T follicular helper cell (primary cell): ENCODE results near the gene P3H3.

ENCODE experiments used
- DNase-seq: peaks from one replicate; pipeline ENCODE4 v3.0.0-alpha.2; 2020; ENCODE audit warnings: low read depth

The P3H3 gene

GRCh38 chr12:6826125-6826733 lies 2.0 kb upstream of the P3H3 start:
- DNase-seq = no peak

- DNase-seq = no peak
Observed at GRCh38 chr12:6826734-6827436, 1.3 kb upstream of the P3H3 start.

GRCh38 chr12:6827437-6827911 lies 733 bp upstream of the P3H3 start:
- no peak for DNase-seq

- no peak for DNase-seq
Observed at GRCh38 chr12:6828781-6829535, 751 bp downstream of the P3H3 start.

- DNase-seq = no peak
Observed at GRCh38 chr12:6829536-6830220, 1.5 kb downstream of the P3H3 start.

GRCh38 chr12:6830286-6830890 lies 2.2 kb downstream of the P3H3 start:
- no peak for DNase-seq

- DNase-seq = no peak
Observed at GRCh38 chr12:6830999-6831398, 2.8 kb downstream of the P3H3 start.

- DNase-seq = no peak
Observed at GRCh38 chr12:6831450-6831995, 3.3 kb downstream of the P3H3 start.

- DNase-seq = no peak
Observed at GRCh38 chr12:6832125-6832524, 3.9 kb downstream of the P3H3 start.

GRCh38 chr12:6833189-6833890 lies 5.1 kb downstream of the P3H3 start:
- no peak for DNase-seq

- DNase-seq = no peak
Observed at GRCh38 chr12:6834254-6834653, 6.0 kb downstream of the P3H3 start.

- no peak for DNase-seq
Observed at GRCh38 chr12:6834873-6835272, 6.7 kb downstream of the P3H3 start.

GRCh38 chr12:6836851-6837250 lies 8.6 kb downstream of the P3H3 start:
- no peak for DNase-seq

- no peak for DNase-seq
Observed at GRCh38 chr12:6837370-6838060, 9.3 kb downstream of the P3H3 start.

GRCh38 chr12:6838854-6839253 lies 10.6 kb downstream of the P3H3 start:
- no peak for DNase-seq

- DNase-seq = no peak
Observed at GRCh38 chr12:6839482-6840201, 11.4 kb downstream of the P3H3 start.

GRCh38 chr12:6840330-6840729 lies 12.1 kb downstream of the P3H3 start:
- DNase-seq = no peak

- no peak for DNase-seq
Observed at GRCh38 chr12:6840761-6841515, 12.7 kb downstream of the P3H3 start, which contains the start of gene GNB3. TSS of gene GNB3 (plus strand) at chr12:6840925. CDS start at chr12:6841288, 363 bp downstream.

- DNase-seq = no peak
Observed at GRCh38 chr12:6842075-6842474, 13.9 kb downstream of the P3H3 start.
